Keratinocyte (primary cell): ENCODE measurements around the gene AEBP1. TPM values are rescaled to one million over a fixed set of nuclear protein-coding genes. Genes with fewer than 3 reads are reported as not detected.

Source experiments
- DNase-seq: peaks from one replicate; pipeline ENCODE4 v3.0.0-alpha.2; 2011; ENCODE audit warnings: low read depth, missing footprints, low spot score
- FAIRE-seq: peaks from 2 replicates; lab custom pipeline; 2011; peaks lifted over from hg19 to GRCh38; lab: Jason Lieb, UNC
- H2AFZ ChIP-seq: 2 replicates; pipeline ENCODE4 v1.6.0; 2012; ENCODE audit warnings: low read length, control low read depth, inconsistent platforms; ENCODE audit not compliant: control insufficient read depth
- H3K27ac ChIP-seq: 2 replicates; pipeline ENCODE4 v1.5.1; 2011; ENCODE audit warnings: low read length; ENCODE audit not compliant: control insufficient read depth, insufficient read depth
- H3K27me3 ChIP-seq: 3 replicates; pipeline ENCODE4 v1.6.0; 2011; ENCODE audit warnings: low read length; ENCODE audit not compliant: control insufficient read depth, insufficient read depth; ENCODE audit errors: extremely low read depth
- H3K36me3 ChIP-seq, 2 experiments: 2 replicates in 1 of 2; 3 replicates in 1 of 2; pipeline ENCODE4 v1.5.1; 2011; ENCODE audit warnings: low read length in 2 of 2, mild to moderate bottlenecking in 1 of 2; ENCODE audit not compliant: control insufficient read depth in 2 of 2, insufficient read depth in 2 of 2; ENCODE audit errors: extremely low read depth in 1 of 2
- H3K4me1 ChIP-seq: 3 replicates; pipeline ENCODE4 v1.5.1; 2011; ENCODE audit warnings: low read length; ENCODE audit not compliant: control insufficient read depth, insufficient read depth; ENCODE audit errors: extremely low read depth
- H3K4me2 ChIP-seq: 3 replicates; pipeline ENCODE4 v1.6.0; 2011; ENCODE audit warnings: low read depth, low read length; ENCODE audit not compliant: control insufficient read depth, insufficient read depth; ENCODE audit errors: extremely low read depth
- H3K4me3 ChIP-seq, 3 experiments: fragments of 200-600 bp in 1 of 3; sonication (generic) in 1 of 3; 2 replicates in 2 of 3; 3 replicates in 1 of 3; pipeline ENCODE4 v1.5.1; 2011 to 2016; ENCODE audit warnings: low read length in 3 of 3, mild to moderate bottlenecking in 3 of 3, control low read depth in 2 of 3, inconsistent platforms in 1 of 3, low read depth in 1 of 3, mixed read lengths in 1 of 3, mixed run types in 1 of 3, moderate library complexity in 1 of 3; ENCODE audit not compliant: control insufficient read depth in 2 of 3, insufficient read depth in 2 of 3; ENCODE audit errors: extremely low read depth in 1 of 3
- H3K79me2 ChIP-seq: 2 replicates; pipeline ENCODE4 v1.6.0; 2012; ENCODE audit warnings: low read length; ENCODE audit not compliant: control insufficient read depth, insufficient read depth
- H3K9ac ChIP-seq: 3 replicates; pipeline ENCODE4 v1.6.0; 2011; ENCODE audit warnings: low read length; ENCODE audit not compliant: control insufficient read depth, insufficient read depth; ENCODE audit errors: extremely low read depth
- H3K9me1 ChIP-seq: 3 replicates; pipeline ENCODE4 v1.6.0; 2011; ENCODE audit warnings: low read length; ENCODE audit not compliant: control insufficient read depth, insufficient read depth; ENCODE audit errors: extremely low read depth
- H3K9me3 ChIP-seq: 2 replicates; pipeline ENCODE4 v1.5.1; 2012; ENCODE audit warnings: low read depth, low read length; ENCODE audit not compliant: control insufficient read depth
- H4K20me1 ChIP-seq: 3 replicates; pipeline ENCODE4 v1.6.0; 2011; ENCODE audit warnings: low read length; ENCODE audit not compliant: control insufficient read depth, insufficient read depth; ENCODE audit errors: extremely low read depth
- EZH2 ChIP-seq: IDR thresholded peaks from one replicate; pipeline ENCODE4 v1.6.1; 2012; ENCODE audit warnings: inconsistent platforms, mild to moderate bottlenecking, low read length, moderate library complexity
- dilution Hi-C: fragments of 300-500 bp; cut with MboI; formaldehyde crosslinking; loops from one replicate; pipeline ENCODE4 v1.7.0; 2020; ENCODE audit warnings: low sequenced_read_pairs; ENCODE audit not compliant: extremely low pct_ligation_motif_present
- polyA minus RNA-seq, 3 experiments: library from RNA; depleted of rRNA, polyadenylated mRNA; stranded (reverse); fragments of >200 nt; gene quantifications; 1 replicate in 1 of 3; 2 replicates in 1 of 3; 3 replicates in 1 of 3; pipeline ENCODE4 v1.2.3, GENCODE V29; 2011
- polyA plus RNA-seq, 5 experiments: library from polyadenylated mRNA; depleted of rRNA in 3 of 5; stranded (reverse) in 3 of 5; stranded (forward) in 1 of 5; unstranded in 1 of 5; fragments of >200 nt; gene quantifications; 1 replicate in 1 of 5; 2 replicates in 3 of 5; 3 replicates in 1 of 5; pipeline versions ENCODE4 v1.2.1 to v1.2.3, GENCODE V29; 2011 to 2012; ENCODE audit warnings: missing spikeins in 2 of 5, low read depth in 1 of 5, low replicate concordance in 1 of 5
- TF ChIP-seq, protein P1 (sequence below), 3 experiments: IDR thresholded peaks in 1 of 3; conservative IDR thresholded peaks in 1 of 3; optimal IDR thresholded peaks in 1 of 3; 2 replicates in 2 of 3; 3 replicates in 1 of 3; pipeline versions ENCODE3 to v1.5.1; 2011; ENCODE audit warnings: low read length in 3 of 3, mild to moderate bottlenecking in 3 of 3, moderate library complexity in 2 of 3, control low read depth in 1 of 3, inconsistent platforms in 1 of 3; ENCODE audit not compliant: insufficient read depth in 2 of 3; ENCODE audit errors: extremely low read depth in 1 of 3

The AEBP1 gene
- polyA plus RNA-seq, result 0.03 to 0.18 TPM (median 0.03 TPM) in 3 replicates
- polyA plus RNA-seq (2011; ENCODE audit: low read depth), result 0.27 TPM
- 0.06 and 0.08 TPM in 2 replicates for polyA plus RNA-seq (2011; cell fraction: cytosol; rRNA removed)
- 0.14 and 0.25 TPM in 2 replicates for polyA plus RNA-seq (2011; cell fraction: nucleus; rRNA removed)
- polyA plus RNA-seq (2012; ENCODE audit: low replicate concordance), result 0.24 and 0.34 TPM in 2 replicates
- 0.06 to 0.13 TPM in 2 of 3 replicates, not detected in the other for polyA minus RNA-seq
- not detected for polyA minus RNA-seq (2011; cell fraction: cytosol; rRNA and poly(A)+ RNA removed)
- 0.16 TPM in 1 of 2 replicates, not detected in the other for polyA minus RNA-seq (2011; cell fraction: nucleus; rRNA and poly(A)+ RNA removed)

DNA sequence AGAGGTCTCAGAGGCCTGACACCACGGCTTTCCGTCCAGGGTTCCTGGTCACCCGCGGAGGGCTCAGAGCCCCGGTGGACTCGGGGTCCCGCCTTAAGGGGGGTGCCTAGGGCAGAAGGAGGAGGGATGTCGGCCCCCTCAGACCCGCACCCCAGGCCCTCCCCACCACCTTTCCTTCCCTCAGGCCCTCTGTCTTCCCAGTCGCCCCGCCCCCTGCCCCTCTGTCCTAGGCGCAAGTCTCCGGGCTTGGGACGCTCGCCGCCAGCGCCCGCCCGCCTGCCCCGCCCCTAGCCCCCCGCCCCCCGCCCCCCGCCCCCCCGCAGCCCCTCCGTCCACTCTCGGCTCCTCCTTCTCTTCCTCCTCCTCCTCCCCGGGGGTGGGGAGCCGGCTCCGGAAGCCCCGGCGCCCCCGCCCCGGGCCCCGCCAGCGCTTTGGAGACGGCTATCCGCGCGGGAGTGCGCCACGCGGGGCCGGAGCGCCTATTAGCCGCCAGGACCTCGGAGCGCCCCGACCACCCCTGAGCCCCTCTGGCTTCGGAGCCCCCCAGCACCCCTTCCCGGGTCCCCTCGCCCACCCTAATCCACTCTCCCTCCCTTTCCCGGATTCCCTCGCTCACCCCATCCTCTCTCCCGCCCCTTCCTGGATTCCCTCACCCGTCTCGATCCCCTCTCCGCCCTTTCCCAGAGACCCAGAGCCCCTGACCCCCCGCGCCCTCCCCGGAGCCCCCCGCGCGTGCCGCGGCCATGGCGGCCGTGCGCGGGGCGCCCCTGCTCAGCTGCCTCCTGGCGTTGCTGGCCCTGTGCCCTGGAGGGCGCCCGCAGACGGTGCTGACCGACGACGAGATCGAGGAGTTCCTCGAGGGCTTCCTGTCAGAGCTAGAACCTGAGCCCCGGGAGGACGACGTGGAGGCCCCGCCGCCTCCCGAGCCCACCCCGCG is at the start of gene AEBP1:
Gene AEBP1, plus strand, starts transcription at position 423 of the 937 bp plus-strand sequence. Its CDS starts 321 bp downstream, at position 744.
- no peak within 1 kb of the TSS for H2AFZ ChIP-seq

DNA sequence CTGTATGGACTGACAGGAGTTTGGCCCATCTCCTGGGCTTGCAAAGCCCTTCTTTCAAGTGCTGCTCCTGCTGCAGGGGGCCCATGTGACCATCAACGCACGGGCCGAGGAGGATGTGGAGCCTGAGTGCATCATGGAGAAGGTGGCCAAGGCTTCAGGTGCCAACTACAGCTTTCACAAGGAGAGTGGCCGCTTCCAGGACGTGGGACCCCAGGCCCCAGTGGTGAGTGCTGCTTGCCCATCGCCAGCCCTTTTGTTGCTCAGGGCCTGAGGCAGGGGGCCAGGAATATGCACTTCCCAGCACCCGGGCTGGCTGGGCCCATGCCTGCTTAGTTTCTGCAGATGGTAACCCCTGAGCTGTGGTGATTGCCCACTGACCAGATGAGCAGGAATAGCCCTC is 47.5 kb upstream of the AEBP1 start:
- Histone ChIP-seq H3K4me2 (no peak overlapping the region), H3K9ac (no peak overlapping the region), H3K79me2 (peaks cover 12% of the 10 kb centered on the region), H3K27me3 (no peaks in the 10 kb centered on the region), H2AFZ (no peak overlapping the region), H4K20me1 (peaks cover 6% of the 10 kb centered on the region), H3K9me3 (no peaks in the 10 kb centered on the region), H3K9me1 (peaks cover 3% of the 10 kb centered on the region), H3K4me3 (no peak overlapping the region), H3K36me3 (peaks cover 50 to 59% of the 10 kb centered on the region in 2 experiments), H3K27ac (no peak overlapping the region), H3K4me1 (peaks cover 3% of the 10 kb centered on the region)
- TF ChIP-seq, protein P1, sequence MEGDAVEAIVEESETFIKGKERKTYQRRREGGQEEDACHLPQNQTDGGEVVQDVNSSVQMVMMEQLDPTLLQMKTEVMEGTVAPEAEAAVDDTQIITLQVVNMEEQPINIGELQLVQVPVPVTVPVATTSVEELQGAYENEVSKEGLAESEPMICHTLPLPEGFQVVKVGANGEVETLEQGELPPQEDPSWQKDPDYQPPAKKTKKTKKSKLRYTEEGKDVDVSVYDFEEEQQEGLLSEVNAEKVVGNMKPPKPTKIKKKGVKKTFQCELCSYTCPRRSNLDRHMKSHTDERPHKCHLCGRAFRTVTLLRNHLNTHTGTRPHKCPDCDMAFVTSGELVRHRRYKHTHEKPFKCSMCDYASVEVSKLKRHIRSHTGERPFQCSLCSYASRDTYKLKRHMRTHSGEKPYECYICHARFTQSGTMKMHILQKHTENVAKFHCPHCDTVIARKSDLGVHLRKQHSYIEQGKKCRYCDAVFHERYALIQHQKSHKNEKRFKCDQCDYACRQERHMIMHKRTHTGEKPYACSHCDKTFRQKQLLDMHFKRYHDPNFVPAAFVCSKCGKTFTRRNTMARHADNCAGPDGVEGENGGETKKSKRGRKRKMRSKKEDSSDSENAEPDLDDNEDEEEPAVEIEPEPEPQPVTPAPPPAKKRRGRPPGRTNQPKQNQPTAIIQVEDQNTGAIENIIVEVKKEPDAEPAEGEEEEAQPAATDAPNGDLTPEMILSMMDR (optimal IDR thresholded peaks at IDR 0.05 in 1 of 3, IDR thresholded peaks at IDR 0.05 in 1 of 3, conservative IDR thresholded peaks at IDR 0.05 in 1 of 3; ENCODE audit: extremely low read depth in 1 of 3, insufficient read depth in 2 of 3, low read length in 3 of 3), result no peak
- TF ChIP-seq EZH2, result no peak
- no peak for DNase-seq
- dilution Hi-C loops, result no loop called here
- FAIRE-seq, result no peak

More for the DNA sequence above, at the start of gene AEBP1:
- Histone ChIP-seq H3K4me2 (no peak within 1 kb of the TSS), H3K9ac (no peak within 1 kb of the TSS), H3K79me2 (no peaks in the 10 kb centered on the region), H3K27me3 (peaks cover 11% of the 10 kb centered on the region), H3K4me1 (peaks cover 25% of the 10 kb centered on the region), H3K4me3 (no peak within 1 kb of the TSS), H3K27ac (no peak within 1 kb of the TSS), H3K36me3 (no peaks in the 10 kb centered on the region), H4K20me1 (no peaks in the 10 kb centered on the region), H3K9me1 (no peaks in the 10 kb centered on the region), H3K9me3 (no peaks in the 10 kb centered on the region)
- DNase-seq (no peak), FAIRE-seq (no peak)
- TF ChIP-seq, protein P1 (optimal IDR thresholded peaks at IDR 0.05 in 1 of 3, IDR thresholded peaks at IDR 0.05 in 1 of 3, conservative IDR thresholded peaks at IDR 0.05 in 1 of 3; ENCODE audit: extremely low read depth in 1 of 3, insufficient read depth in 2 of 3, low read length in 3 of 3), result no peak
- TF ChIP-seq EZH2, result no peak
- dilution Hi-C loops, result no loop called here
